Muscle of leg (tissue), 11 donors: Measurements from ENCODE around the gene VPS33A. TPM values are rescaled to one million over a fixed set of nuclear protein-coding genes. Genes with fewer than 3 reads are reported as not detected.

Experiments
- DNase-seq: peaks from one replicate; pipeline ENCODE4 v3.0.0; 2013
- H3K27ac ChIP-seq: one replicate; pipeline ENCODE4 v1.5.1; 2013; ENCODE audit warnings: mild to moderate bottlenecking, low read length, control low read depth
- H3K27me3 ChIP-seq: one replicate; pipeline ENCODE4 v1.6.1; 2013; ENCODE audit warnings: low read length; ENCODE audit not compliant: control insufficient read depth, insufficient read depth
- H3K36me3 ChIP-seq: one replicate; pipeline ENCODE4 v1.6.1; 2013; ENCODE audit warnings: low read length; ENCODE audit not compliant: control insufficient read depth, insufficient read depth
- H3K4me1 ChIP-seq: one replicate; pipeline ENCODE4 v1.6.1; 2013; ENCODE audit warnings: low read length; ENCODE audit not compliant: control insufficient read depth, insufficient read depth
- H3K4me3 ChIP-seq: one replicate; pipeline ENCODE4 v1.5.1; 2013; ENCODE audit warnings: low read length, control low read depth
- H3K9me3 ChIP-seq: replicated peaks from 2 replicates; pipeline ENCODE4 v1.6.1; 2013; ENCODE audit warnings: low read depth, low read length; ENCODE audit not compliant: control insufficient read depth
- WGBS: methylation state at CpG from one replicate; pipeline ENCODE4 v1.1.5; 2013; ENCODE audit warnings: missing lambda C conversion rate; ENCODE audit not compliant: insufficient coverage; 5-methylcytosine and 5-hydroxymethylcytosine counted together
- polyA plus RNA-seq, 8 donors: library from polyadenylated mRNA; unstranded; fragments of 120-200 nt; gene quantifications; one replicate each; pipeline versions ENCODE4 v1.2.1 to v1.2.3, GENCODE V29; 2013; ENCODE audit warnings: inconsistent platforms in 1 of 8, low replicate concordance in 1 of 8; ENCODE audit not compliant: insufficient read length in 8 of 8, insufficient read depth in 1 of 8
- total RNA-seq: library from RNA; stranded (reverse); fragments of 120-200 nt; gene quantifications from one replicate; pipeline ENCODE4 v1.2.4, GENCODE V29; 2013

VPS33A gene
- total and polyA plus RNA-seq, 9 donors = 9.0 to 14.4 (median 11.9) TPM

- no CpG with 5 or more reads among the region's 7 CpGs for WGBS
- Histone ChIP-seq H3K9me3 (no peaks in the 10 kb centered on the region), H3K27me3 (peaks cover 2% of the 10 kb centered on the region), H3K4me3 (no peak overlapping the region), H3K27ac (no peak overlapping the region), H3K36me3 (no peaks in the 10 kb centered on the region), H3K4me1 (peaks cover 9% of the 10 kb centered on the region)
- DNase-seq = no peak
These were observed 81.2 kb downstream of the VPS33A start for GRCh38 chr12:122185079-122185478.

GRCh38 chr12:122184517-122184916, 81.8 kb downstream of the VPS33A start:
- Histone ChIP-seq H3K27ac (no peak overlapping the region), H3K27me3 (peaks cover 2% of the 10 kb centered on the region), H3K4me3 (no peak overlapping the region), H3K36me3 (no peaks in the 10 kb centered on the region), H3K4me1 (peaks cover 9% of the 10 kb centered on the region), H3K9me3 (no peaks in the 10 kb centered on the region)
- no peak for DNase-seq
- 73% methylated on average over 4 of the region's 18 CpGs for WGBS

- H3K27me3 ChIP-seq = peaks cover 2% of the 10 kb centered on the region
- peaks cover 9% of the 10 kb centered on the region for H3K4me1 ChIP-seq
- peak overlapping the region; percentile 38 for H3K4me3 ChIP-seq
- 80% methylated on average over 7 of the region's 10 CpGs for WGBS
- H3K9me3 ChIP-seq = no peaks in the 10 kb centered on the region
- no peak for DNase-seq
- H3K27ac ChIP-seq = no peak overlapping the region
- no peaks in the 10 kb centered on the region for H3K36me3 ChIP-seq
These were observed 82.7 kb downstream of the VPS33A start for GRCh38 chr12:122183588-122183940.

GRCh38 chr12:122182887-122183587, 83.3 kb downstream of the VPS33A start, which contains the start of gene LRRC43:
TSS of gene LRRC43 (plus strand) at chr12:122183123. CDS start at chr12:122183145, 22 bp downstream.
- Histone ChIP-seq H3K4me3 (peak within 1 kb of the TSS; percentile 38), H3K4me1 (peaks cover 9% of the 10 kb centered on the region), H3K36me3 (no peaks in the 10 kb centered on the region), H3K27ac (no peak within 1 kb of the TSS), H3K27me3 (peaks cover 2% of the 10 kb centered on the region), H3K9me3 (no peaks in the 10 kb centered on the region)
- WGBS = under 1% methylated on average over 53 of the region's 63 CpGs
- DNase-seq = peak; percentile 47

Other genes starting within 250 kb of the VPS33A start
- 7.8 TPM for gene BCL7A, start 244.6 kb downstream of the VPS33A start, total RNA-seq
- gene BCL7A, start 244.6 kb downstream of the VPS33A start, polyA plus RNA-seq = 10 to 100 TPM; 11.0 to 20.2 (median 16.5) TPM
- 12.6 TPM for gene MLXIP, start 187.7 kb downstream of the VPS33A start, total RNA-seq
- gene MLXIP, start 187.7 kb downstream of the VPS33A start, polyA plus RNA-seq = 10 to 100 TPM; 19.2 to 34.0 (median 29.2) TPM
- not detected for gene IL31, start 92.3 kb downstream of the VPS33A start, total RNA-seq
- gene IL31, start 92.3 kb downstream of the VPS33A start, polyA plus RNA-seq = not detected
- 0.18 TPM for gene LRRC43, start 83.4 kb downstream of the VPS33A start, total RNA-seq
- under 1 TPM; 0.20 to 0.74 (median 0.37) TPM for gene LRRC43, start 83.4 kb downstream of the VPS33A start, polyA plus RNA-seq
- 0.04 TPM for gene B3GNT4, start 62.8 kb downstream of the VPS33A start, total RNA-seq
- under 1 TPM; 0.09 to 0.88 (median 0.38) TPM for gene B3GNT4, start 62.8 kb downstream of the VPS33A start, polyA plus RNA-seq
- 42.9 TPM for gene DIABLO, start 40.4 kb downstream of the VPS33A start, total RNA-seq
- gene DIABLO, start 40.4 kb downstream of the VPS33A start, polyA plus RNA-seq = 10 to 100 TPM; 31.4 to 44.0 (median 36.4) TPM
- gene CLIP1, start 156.2 kb upstream of the VPS33A start, total RNA-seq = 19.8 TPM
- gene CLIP1, start 156.2 kb upstream of the VPS33A start, polyA plus RNA-seq = 10 to 100 TPM; 16.6 to 28.3 (median 20.7) TPM
- gene ZCCHC8, start 234.4 kb upstream of the VPS33A start, total RNA-seq = 20.9 TPM
- 10 to 100 TPM; 20.7 to 28.0 (median 23.9) TPM for gene ZCCHC8, start 234.4 kb upstream of the VPS33A start, polyA plus RNA-seq